HPDE6-E6E7 (cell line): ENCODE data around the gene UBXN2A.
"Not testable (repeated sequence)": the region's sequence is repeated elsewhere in the genome, so short reads cannot be mapped to it uniquely, and the experiment has no call there.

Experiments
- DNase-seq: peaks from one replicate; pipeline ENCODE4 v3.0.0; 2011; ENCODE audit warnings: missing footprints; ENCODE audit errors: extremely low spot score

The UBXN2A gene

DNA sequence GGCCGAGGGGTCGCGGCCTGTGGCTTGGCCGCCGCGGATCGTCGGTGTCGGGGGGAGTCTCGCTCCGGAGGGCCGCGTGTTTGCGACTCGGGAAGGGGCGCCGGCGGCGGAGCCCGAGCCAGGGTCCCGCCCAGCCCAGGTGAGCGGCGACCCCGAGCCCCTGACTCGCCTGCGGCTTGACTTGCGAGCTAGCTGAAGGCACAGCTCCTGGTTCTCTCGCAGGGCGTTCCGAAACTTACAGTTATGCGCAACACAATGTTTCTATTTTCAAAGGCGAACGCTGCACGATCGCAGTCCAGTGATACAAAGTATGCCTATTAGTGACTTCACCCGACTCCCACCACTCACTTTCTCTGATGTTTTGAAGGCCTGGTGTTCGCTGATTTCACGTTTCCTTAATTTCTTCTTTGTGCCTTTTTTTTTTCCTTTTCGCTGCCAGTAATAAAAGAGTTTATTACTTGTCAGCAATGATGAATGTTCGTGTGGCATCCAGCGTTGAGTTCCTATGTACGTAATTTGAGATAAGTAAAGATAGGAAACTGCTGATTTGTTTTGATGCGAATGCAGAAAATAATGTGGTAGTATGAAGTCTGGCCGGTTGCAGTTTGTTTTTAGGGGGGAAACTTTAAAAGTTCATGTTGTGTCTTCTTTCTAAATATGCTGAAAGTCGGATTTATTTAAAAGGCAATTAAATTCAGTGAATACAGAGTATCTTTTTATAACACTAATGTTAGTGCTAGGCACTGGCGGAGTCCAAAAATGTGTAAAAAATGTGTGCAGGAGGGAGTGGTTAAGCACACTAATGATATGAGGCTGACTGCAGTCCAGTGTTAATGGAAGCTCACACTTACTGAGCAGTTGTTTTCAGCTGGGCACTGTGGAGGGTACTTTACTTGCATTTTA is 706 bp downstream of the UBXN2A start:
- peak; percentile 16 for DNase-seq

- no peak for DNase-seq
Measured at GRCh38 chr2:23941644-23942043, 1.4 kb downstream of the UBXN2A start.

DNA sequence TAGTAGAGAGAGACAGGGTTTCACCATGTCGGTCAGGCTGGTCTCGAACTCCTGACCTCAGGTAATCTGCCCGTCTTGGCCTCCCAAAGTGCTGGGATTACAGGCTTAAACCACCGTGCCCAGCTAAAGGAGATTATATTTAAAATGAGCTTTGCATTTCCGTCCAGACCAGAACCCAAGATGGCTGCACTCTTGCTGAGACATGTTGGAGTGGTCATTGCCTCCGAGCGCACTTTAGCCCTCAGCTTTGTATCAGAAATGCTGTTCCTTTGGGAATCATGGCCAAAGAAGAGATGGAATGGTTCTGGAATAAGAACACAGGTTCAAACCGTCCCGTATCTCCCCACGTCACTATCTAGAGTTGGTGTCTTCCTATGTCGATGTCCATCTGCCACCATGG is 3.4 kb downstream of the UBXN2A start:
- no peak for DNase-seq

- no peak for DNase-seq
Measured at GRCh38 chr2:23944527-23944926, 4.3 kb downstream of the UBXN2A start.

DNA sequence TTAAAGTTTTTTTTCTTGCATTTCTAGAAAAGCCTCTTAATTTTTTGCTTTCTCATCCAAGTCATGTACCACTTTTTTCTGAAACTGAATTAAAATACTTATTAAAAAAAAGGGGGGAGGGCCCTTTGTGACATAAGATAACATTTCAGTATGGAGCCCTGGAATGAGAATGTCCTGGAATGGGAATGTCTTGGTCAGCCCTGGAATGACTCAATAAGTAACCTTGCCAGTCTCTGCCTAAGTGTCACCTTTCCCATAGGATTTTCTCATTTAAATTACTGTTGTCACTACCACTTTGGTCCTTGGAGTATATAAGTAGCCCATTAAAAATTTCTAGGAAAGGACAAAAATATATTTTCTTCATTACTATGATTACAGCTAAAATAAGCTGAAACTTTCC is 4.7 kb downstream of the UBXN2A start:
- no peak for DNase-seq

DNA sequence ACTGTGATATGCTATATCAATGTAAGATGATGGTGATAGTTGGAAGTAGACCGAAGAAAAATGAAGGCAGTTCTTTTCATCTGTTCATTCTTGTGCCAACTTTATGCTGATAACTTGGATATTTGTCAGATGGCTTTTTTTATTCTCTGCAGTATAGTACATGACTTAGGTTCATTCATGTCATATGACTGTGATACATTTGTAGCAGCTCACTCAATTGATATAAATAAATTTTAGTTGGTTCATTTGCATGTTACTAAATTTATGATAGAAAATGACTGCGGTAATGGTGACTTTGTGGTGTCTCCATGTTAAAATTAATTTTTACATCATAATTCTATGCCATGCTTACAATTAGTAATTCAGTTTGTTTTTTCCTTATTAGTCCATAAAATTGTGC is 7.1 kb downstream of the UBXN2A start:
- DNase-seq, result no peak

DNA sequence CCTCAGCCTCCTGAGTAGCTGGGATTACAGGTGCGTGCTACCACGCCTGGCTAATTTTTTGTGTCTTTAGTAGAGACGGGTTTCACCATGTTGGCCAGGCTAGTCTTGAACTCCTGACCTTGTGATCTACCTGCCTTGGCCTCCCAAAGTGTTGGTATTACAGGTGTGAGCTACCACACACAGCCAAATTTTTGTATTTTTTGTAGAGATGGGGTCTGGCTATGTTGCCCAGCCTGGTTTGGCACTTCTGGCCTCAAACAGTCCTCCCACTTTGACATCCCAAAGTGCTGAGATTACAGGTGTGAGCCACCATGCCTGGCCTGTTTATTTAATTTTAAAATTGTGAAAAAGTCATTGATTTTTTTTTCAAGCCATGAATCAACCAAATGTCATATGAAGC is 12.3 kb downstream of the UBXN2A start:
- not testable (repeated sequence) for DNase-seq

DNA sequence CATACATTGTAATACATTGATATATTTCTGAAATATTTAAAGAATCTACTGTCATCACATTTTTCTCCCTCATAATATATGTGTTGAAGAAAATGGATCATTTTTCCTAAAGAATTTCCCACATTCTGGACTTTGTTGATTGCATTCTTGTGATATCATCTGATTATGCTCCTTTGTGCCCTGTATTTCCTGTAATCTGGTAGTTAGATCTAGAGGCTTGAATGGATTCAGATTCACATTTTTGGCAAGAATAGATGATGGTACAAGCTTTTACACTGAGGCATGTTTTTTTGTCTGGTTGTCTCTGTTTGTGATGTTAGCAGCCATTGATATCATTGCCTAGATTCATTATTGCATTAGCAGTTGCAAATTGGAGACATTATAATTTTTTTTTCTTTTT is 13.4 kb downstream of the UBXN2A start:
- DNase-seq, result no peak

DNA sequence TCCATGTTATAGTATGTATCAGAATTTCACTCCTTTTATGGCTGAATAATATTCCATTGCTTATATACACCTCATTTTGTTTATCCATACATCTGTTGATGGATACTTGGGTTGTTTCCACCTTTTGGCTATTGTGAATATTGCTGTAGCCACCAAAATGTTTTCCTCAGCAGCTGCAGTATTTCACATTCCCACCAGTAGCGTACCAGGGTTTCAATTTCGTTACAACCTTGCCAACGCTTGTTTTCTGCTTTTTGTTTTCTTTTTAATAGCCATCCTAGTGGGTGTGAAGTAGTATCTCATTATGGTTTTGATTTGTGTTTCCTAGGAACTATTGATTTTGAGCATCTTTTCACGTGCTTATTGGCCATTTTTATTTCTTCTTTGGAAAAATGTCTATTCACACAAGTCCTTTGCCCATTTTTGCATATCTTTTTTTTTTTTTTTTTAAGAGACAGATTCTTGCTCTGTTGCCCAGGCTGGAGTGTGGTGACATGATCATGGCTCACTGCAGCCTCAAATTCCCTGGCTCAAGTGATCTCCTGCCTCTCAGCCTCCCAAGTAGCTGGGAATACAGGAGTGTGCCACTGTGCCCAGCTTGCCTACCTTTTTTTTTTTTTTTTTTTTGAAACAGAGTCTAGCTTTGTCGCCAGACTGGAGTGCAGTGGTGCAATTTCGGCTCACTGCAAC is 14.2 kb downstream of the UBXN2A start:
- no peak for DNase-seq

GRCh38 chr2:23967846-23968245 is 27.6 kb downstream of the UBXN2A start:
- no peak for DNase-seq

DNA sequence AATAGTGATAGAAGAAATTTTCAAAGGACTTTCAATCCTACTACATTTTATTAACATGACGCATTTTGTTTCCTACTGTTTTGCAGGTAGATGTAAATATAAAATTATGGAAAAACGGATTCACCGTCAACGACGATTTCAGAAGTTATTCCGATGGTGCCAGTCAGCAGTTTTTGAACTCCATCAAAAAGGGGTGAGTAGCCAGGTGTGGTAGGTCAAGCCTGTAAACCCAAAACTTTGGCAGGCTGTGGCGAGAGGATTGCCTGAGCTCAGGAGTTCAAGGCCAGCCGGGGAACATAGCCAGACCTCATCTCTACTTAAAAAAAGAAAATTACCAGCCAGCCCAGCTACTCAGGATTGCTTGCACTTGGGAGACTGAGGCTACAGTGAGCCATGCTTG is 36.6 kb downstream of the UBXN2A start:
- DNase-seq, result no peak

DNA sequence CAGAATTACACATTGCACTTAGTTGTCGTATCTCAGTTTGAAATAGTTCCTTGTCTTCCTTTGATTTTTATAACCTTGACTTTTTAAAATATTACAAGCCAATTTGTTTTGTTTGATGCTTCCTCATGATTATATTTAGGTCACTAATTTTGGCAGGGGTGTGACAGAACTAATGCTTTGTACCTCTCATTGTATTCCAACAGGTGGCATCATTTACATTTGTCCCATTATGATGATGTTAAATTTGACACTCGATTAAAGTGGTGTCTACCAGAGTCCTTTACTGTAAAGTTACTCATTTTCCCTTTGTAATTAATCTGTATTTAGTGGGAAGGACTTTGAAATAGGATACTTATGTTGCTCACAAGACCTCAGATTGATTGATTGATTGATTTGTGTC is 48.1 kb downstream of the UBXN2A start:
- DNase-seq, result peak; percentile 27

GRCh38 chr2:23992931-23993330 is 52.7 kb downstream of the UBXN2A start:
- DNase-seq, result no peak

- DNase-seq, result no peak
Measured at GRCh38 chr2:23993736-23994269, 53.5 kb downstream of the UBXN2A start.

- no peak for DNase-seq
Measured at GRCh38 chr2:23994567-23994966, 54.3 kb downstream of the UBXN2A start.

DNA sequence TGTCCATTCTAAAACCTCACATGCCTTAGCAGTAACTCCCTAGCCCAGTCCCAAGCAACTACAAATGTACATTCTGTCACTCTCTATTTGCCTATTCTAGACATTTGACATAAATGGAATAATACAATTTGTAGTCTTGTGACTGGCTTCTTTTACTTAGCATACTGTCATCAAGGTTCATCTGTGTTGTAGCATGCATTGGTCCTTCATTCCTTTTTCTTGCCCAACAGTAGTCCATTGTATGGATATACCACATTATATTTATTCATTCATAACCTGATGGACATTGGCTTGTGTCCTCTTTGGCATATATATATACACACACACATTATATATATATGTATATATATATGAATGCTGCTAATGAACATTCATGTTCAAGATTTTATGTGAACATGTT is 67.4 kb downstream of the UBXN2A start:
- DNase-seq, result no peak

- DNase-seq, result no peak
Measured at GRCh38 chr2:24008672-24009366, 68.6 kb downstream of the UBXN2A start.

- DNase-seq, result no peak
Measured at GRCh38 chr2:24009367-24009679, 69.1 kb downstream of the UBXN2A start.

- no peak for DNase-seq
Measured at GRCh38 chr2:24009680-24010476, 69.6 kb downstream of the UBXN2A start, which contains the start of gene MFSD2B. Gene MFSD2B, plus strand, starts transcription at chr2:24010085. Its CDS starts 12 bp downstream, at chr2:24010097.

DNA sequence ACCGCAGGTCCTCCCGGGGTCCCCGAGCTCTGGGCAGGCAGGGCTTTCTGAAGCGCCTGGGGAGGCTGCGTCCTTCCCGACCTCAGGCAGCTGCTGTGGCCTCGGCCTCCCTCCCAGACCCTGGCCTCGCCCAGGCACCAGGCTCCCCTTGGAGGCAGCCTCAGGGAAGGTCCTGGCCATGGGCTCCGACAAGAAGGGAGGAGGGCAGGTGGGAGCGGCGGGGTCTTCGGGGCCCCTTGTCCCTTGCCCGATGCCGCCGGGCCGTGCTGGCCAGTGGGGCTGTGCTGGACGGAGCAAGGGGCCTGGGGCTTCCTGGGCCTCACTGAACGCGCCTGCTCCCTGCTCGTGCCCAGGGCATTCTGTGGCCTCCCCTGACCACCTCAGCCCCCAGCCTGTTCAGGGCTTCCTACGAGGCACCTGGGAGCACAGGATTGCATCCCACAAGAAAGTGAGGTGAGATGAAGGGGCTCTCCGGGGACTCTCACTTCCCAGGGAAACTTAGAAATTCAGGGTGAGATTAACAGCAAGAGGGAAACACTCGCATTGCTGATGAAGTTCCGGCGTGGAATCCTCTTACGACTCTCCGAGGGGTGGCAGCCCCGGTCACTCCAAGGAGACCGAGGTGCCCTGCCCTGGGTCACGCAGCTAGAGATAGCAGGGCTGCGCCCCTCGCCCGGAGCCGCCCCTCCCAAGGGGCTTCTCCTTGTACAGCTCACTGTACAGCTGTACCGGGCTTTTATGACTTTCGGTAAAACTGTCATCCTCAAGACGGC is 70.4 kb downstream of the UBXN2A start:
- DNase-seq, result no peak
